ENCODE results near the gene GKN2. TPM values are rescaled to one million over a fixed set of nuclear protein-coding genes. Genes with fewer than 3 reads are reported as not detected.

GKN2 gene, protein sequence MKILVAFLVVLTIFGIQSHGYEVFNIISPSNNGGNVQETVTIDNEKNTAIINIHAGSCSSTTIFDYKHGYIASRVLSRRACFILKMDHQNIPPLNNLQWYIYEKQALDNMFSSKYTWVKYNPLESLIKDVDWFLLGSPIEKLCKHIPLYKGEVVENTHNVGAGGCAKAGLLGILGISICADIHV
- polyA plus RNA-seq (2013, experiment 1 of 2) = not detected
- 0.40 TPM for polyA plus RNA-seq (2013, experiment 2 of 2)

DNA sequence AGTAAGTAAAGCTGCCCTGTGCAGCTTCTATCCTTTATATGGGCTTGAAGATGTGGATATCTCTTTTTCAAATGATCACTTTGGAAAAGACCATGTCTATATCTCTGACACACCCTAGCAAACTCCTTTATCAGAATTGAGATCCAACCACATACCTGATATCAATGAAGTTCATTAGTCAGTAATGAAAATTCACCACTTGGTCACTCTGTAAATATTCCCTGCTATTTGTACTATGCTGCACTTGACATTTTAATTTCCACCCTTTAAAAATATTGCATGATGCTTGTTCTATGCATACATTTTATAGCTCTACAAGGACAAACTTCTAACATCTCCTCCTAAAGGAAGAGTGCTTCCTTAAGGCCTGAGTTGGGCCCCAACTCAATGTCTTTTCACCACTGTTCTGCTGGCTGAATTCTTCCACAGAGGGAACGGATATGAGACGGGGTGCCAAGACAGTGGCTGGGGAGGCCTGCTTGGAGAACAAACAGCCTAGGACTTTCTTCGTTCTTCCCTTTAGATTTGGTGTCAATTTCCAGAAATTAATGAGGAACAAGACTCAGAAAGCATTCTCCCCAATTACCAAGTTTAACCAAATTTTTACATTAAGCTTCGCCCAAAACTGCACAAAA lies at the start of gene GKN2:
Gene GKN2 (minus strand): TSS at position 7 of the 635 bp plus-strand sequence. CDS start 32 bp downstream, outside the sequence.
- Histone ChIP-seq H3K27ac (ENCODE audit: low read depth, low read length, severe bottlenecking) (no peak within 1 kb of the TSS), H3K9me3 (ENCODE audit: control insufficient read depth, low read length) (peaks cover 2% of the 10 kb centered on the region), H3K4me3 (ENCODE audit: extremely low read depth, insufficient read depth, low read length, poor library complexity, severe bottlenecking) (no peak within 1 kb of the TSS), H3K4me1 (ENCODE audit: control insufficient read depth, insufficient read depth, low read length, poor library complexity, severe bottlenecking) (no peaks in the 10 kb centered on the region), H3K36me3 (ENCODE audit: control insufficient read depth, insufficient read depth, low read length) (no peaks in the 10 kb centered on the region)
- WGBS, 2 experiments (ENCODE audit: insufficient coverage in 2 of 2) = 93 to 100% methylated on average over 3 of the region's 4 CpGs

DNA sequence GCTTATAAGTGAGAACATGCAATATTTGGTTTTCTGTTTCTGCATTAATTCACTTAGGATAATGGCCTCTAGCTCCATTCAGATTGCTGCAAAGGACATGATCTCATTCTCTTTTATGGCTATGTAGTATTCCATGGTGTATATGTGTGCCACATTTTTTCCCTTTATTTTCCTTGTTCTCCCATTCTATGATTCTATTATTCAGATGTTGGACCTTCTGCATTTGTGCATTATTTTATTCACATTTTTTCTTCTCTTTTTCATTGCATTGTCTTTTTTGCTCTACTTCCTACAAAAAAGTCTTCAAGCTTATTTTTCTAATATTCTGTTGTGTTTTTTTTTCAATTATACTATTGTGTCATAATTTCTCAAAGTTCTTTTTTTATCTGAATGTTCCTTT lies 49.2 kb upstream of the GKN2 start:
- Histone ChIP-seq H3K9me3 (ENCODE audit: control insufficient read depth, low read length) (no peaks in the 10 kb centered on the region), H3K4me1 (ENCODE audit: control insufficient read depth, insufficient read depth, low read length, poor library complexity, severe bottlenecking) (no peaks in the 10 kb centered on the region), H3K36me3 (ENCODE audit: control insufficient read depth, insufficient read depth, low read length) (no peaks in the 10 kb centered on the region), H3K4me3 (ENCODE audit: extremely low read depth, insufficient read depth, low read length, poor library complexity, severe bottlenecking) (no peak overlapping the region), H3K27ac (ENCODE audit: low read depth, low read length, severe bottlenecking) (no peak overlapping the region)

DNA sequence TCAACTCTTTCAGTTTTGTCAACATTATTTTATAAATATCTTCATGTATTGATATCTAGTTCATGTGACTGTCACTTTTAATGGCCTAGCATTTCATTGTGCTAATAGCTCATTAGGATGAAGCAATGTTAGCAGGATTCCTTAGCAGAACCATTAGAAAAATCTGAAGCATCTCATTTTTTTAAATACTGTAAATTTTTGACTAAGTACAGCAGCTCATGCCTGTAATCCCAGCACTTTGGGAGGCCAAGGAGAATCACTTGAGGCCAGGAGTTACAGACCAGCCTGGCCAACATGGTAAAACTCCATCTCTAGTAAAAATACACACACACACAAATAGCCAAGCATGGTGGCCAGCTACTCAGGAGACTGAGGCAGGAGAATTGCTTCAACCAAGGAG lies 44.7 kb upstream of the GKN2 start:
- H3K27ac ChIP-seq (ENCODE audit: low read depth, low read length, severe bottlenecking) = no peak overlapping the region
- no peak overlapping the region for H3K4me3 ChIP-seq (ENCODE audit: extremely low read depth, insufficient read depth, low read length, poor library complexity, severe bottlenecking)
- no peaks in the 10 kb centered on the region for H3K9me3 ChIP-seq (ENCODE audit: control insufficient read depth, low read length)
- no peaks in the 10 kb centered on the region for H3K36me3 ChIP-seq (ENCODE audit: control insufficient read depth, insufficient read depth, low read length)
- H3K4me1 ChIP-seq (ENCODE audit: control insufficient read depth, insufficient read depth, low read length, poor library complexity, severe bottlenecking) = no peaks in the 10 kb centered on the region

DNA sequence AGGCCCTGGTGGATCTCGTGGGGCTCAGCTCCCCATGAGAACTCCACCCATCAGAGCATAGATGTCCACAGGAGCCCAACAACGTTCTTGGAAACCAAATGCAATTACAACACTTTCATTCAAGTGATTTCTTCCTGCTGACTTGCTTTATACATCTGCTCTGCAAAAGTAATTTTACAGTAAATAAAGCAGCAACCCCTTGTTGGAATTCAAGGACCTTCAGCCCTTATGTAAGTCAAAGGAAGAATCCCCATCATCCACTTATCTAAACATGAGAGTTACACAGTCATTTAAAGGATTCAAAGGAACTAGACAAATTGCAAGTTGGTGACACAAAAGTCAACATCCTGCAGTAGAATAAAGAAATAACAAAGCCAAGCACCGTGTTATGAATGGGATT lies 43.2 kb upstream of the GKN2 start:
- H3K27ac ChIP-seq (ENCODE audit: low read depth, low read length, severe bottlenecking) = no peak overlapping the region
- no peaks in the 10 kb centered on the region for H3K9me3 ChIP-seq (ENCODE audit: control insufficient read depth, low read length)
- no peak overlapping the region for H3K4me3 ChIP-seq (ENCODE audit: extremely low read depth, insufficient read depth, low read length, poor library complexity, severe bottlenecking)
- 81% methylated on average over 3 of the region's 3 CpGs; no CpG with 5 or more reads in 1 of the 2 experiments for WGBS, 2 experiments (ENCODE audit: insufficient coverage in 2 of 2)
- no peaks in the 10 kb centered on the region for H3K36me3 ChIP-seq (ENCODE audit: control insufficient read depth, insufficient read depth, low read length)
- H3K4me1 ChIP-seq (ENCODE audit: control insufficient read depth, insufficient read depth, low read length, poor library complexity, severe bottlenecking) = no peaks in the 10 kb centered on the region

DNA sequence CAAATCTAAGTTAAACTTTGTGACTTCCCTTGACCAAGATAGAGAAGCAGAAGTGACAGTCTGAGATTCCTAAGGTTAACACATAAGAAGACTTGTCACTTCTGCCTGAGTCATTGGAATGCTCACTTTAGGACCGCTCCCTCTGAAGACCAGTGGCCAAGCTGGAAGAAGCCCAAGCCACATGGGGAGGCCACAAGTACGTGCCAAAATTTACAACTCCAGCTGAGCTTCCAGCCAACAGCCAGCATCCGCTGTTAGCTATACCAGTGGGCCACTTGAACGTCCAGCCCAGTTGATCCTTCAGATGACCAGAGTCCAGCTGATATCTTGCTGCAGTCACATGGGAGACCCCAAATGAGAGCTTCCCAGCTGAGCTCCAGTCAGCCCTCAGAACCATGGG lies 42.2 kb upstream of the GKN2 start:
- H3K4me3 ChIP-seq (ENCODE audit: extremely low read depth, insufficient read depth, low read length, poor library complexity, severe bottlenecking) = no peak overlapping the region
- no peaks in the 10 kb centered on the region for H3K4me1 ChIP-seq (ENCODE audit: control insufficient read depth, insufficient read depth, low read length, poor library complexity, severe bottlenecking)
- H3K36me3 ChIP-seq (ENCODE audit: control insufficient read depth, insufficient read depth, low read length) = no peaks in the 10 kb centered on the region
- H3K27ac ChIP-seq (ENCODE audit: low read depth, low read length, severe bottlenecking) = no peak overlapping the region
- H3K9me3 ChIP-seq (ENCODE audit: control insufficient read depth, low read length) = no peaks in the 10 kb centered on the region
- WGBS, 2 experiments (ENCODE audit: insufficient coverage in 2 of 2) = 79 to 93% methylated on average over 4 of the region's 4 CpGs

DNA sequence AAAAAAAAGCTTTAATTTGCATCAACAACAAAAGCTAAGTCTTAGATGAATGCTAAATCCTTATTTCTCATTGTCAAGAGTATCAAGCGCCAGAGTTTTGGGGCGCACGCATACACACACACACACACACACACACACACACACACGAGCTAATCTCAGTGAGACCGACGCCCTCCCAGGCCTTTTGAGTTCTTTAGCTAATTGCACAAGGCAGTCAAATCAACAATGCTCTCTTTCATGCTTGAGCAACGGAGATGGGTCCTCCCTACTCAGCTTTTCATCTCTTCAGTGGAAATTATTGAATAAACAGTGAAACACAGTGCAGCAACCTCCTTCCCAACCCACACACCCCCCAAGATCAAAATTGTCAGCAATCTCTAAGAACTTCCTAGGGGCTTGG lies 41.0 kb upstream of the GKN2 start:
- 92 to 100% methylated on average over 4 to 7 of the region's 7 CpGs for WGBS, 2 experiments (ENCODE audit: insufficient coverage in 2 of 2)
- Histone ChIP-seq H3K9me3 (ENCODE audit: control insufficient read depth, low read length) (no peaks in the 10 kb centered on the region), H3K27ac (ENCODE audit: low read depth, low read length, severe bottlenecking) (no peak overlapping the region)

DNA sequence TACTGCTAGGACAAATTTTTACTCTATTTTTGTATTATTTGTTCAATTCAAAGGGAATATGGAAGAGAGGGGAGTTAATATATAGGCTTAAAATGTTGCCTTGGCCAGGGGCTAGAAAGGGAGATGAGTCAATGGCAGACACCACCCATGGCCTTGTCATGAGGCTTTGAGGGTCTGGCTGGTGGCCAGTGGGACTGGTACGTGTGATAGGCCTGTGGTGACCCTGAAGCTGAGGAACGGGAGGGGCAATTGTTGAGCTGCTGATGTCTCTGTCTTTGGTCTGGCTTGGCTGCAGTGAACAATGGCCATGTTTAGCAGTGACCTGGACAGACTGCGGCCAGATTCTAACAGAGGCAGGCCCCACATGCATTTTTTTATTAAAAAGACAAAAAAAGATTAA lies 40.2 kb upstream of the GKN2 start:
- Histone ChIP-seq H3K9me3 (ENCODE audit: control insufficient read depth, low read length) (no peaks in the 10 kb centered on the region), H3K36me3 (ENCODE audit: control insufficient read depth, insufficient read depth, low read length) (no peaks in the 10 kb centered on the region), H3K4me3 (ENCODE audit: extremely low read depth, insufficient read depth, low read length, poor library complexity, severe bottlenecking) (no peak overlapping the region), H3K27ac (ENCODE audit: low read depth, low read length, severe bottlenecking) (no peak overlapping the region), H3K4me1 (ENCODE audit: control insufficient read depth, insufficient read depth, low read length, poor library complexity, severe bottlenecking) (no peaks in the 10 kb centered on the region)
- WGBS, 2 experiments (ENCODE audit: insufficient coverage in 2 of 2) = 83 to 100% methylated on average over 2 of the region's 3 CpGs

More for the DNA sequence above, 41.0 kb upstream of the GKN2 start:
- Histone ChIP-seq H3K36me3 (ENCODE audit: control insufficient read depth, insufficient read depth, low read length) (no peaks in the 10 kb centered on the region), H3K4me3 (ENCODE audit: extremely low read depth, insufficient read depth, low read length, poor library complexity, severe bottlenecking) (no peak overlapping the region), H3K4me1 (ENCODE audit: control insufficient read depth, insufficient read depth, low read length, poor library complexity, severe bottlenecking) (no peaks in the 10 kb centered on the region)

DNA sequence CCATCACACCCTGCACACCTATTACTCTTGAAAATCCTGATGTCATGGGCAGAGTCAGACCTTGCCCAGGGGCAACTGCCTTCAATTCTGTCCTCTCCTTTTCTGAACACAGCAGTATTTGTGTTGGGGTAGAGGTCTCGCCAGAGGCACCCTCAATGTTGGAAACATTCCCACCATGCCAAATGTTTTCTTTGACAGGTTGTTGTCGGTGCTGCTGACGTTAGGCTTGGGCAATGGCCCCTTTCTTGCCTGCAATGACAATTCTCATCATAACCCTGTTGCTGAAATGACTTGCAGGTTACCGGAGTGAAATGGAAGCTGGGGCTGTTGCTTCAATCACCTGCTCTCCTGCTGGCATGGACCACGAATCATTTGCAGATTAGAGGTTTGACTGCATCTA lies 39.6 kb upstream of the GKN2 start:
- WGBS, 2 experiments (ENCODE audit: insufficient coverage in 2 of 2) = 93 to 95% methylated on average over 4 to 5 of the region's 5 CpGs
- Histone ChIP-seq H3K9me3 (ENCODE audit: control insufficient read depth, low read length) (no peaks in the 10 kb centered on the region), H3K27ac (ENCODE audit: low read depth, low read length, severe bottlenecking) (no peak overlapping the region), H3K4me3 (ENCODE audit: extremely low read depth, insufficient read depth, low read length, poor library complexity, severe bottlenecking) (no peak overlapping the region), H3K36me3 (ENCODE audit: control insufficient read depth, insufficient read depth, low read length) (no peaks in the 10 kb centered on the region), H3K4me1 (ENCODE audit: control insufficient read depth, insufficient read depth, low read length, poor library complexity, severe bottlenecking) (no peaks in the 10 kb centered on the region)

DNA sequence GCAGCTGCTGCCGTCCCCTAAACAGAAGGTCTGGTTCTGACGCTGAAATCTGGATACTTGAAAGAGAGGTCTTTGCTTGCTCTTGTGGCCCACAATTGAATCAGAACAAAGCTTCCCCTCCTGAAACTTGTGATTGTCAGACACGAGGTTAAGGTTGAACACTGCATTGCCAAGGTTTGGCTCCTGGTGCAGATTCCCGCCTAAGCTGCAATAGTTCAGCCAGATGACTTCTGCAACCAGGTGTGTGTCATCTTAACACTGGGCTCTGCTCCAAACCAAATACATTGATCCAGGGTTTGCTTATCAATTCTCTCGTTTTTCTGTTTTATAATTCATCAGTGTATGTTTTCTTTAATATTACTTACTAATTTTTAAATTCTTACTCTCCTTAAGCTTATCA lies 36.3 kb upstream of the GKN2 start:
- no peak overlapping the region for H3K4me3 ChIP-seq (ENCODE audit: extremely low read depth, insufficient read depth, low read length, poor library complexity, severe bottlenecking)
- H3K4me1 ChIP-seq (ENCODE audit: control insufficient read depth, insufficient read depth, low read length, poor library complexity, severe bottlenecking) = no peaks in the 10 kb centered on the region
- no peaks in the 10 kb centered on the region for H3K9me3 ChIP-seq (ENCODE audit: control insufficient read depth, low read length)
- no peaks in the 10 kb centered on the region for H3K36me3 ChIP-seq (ENCODE audit: control insufficient read depth, insufficient read depth, low read length)
- 87 to 91% methylated on average over 4 of the region's 5 CpGs for WGBS, 2 experiments (ENCODE audit: insufficient coverage in 2 of 2)
- H3K27ac ChIP-seq (ENCODE audit: low read depth, low read length, severe bottlenecking) = no peak overlapping the region

DNA sequence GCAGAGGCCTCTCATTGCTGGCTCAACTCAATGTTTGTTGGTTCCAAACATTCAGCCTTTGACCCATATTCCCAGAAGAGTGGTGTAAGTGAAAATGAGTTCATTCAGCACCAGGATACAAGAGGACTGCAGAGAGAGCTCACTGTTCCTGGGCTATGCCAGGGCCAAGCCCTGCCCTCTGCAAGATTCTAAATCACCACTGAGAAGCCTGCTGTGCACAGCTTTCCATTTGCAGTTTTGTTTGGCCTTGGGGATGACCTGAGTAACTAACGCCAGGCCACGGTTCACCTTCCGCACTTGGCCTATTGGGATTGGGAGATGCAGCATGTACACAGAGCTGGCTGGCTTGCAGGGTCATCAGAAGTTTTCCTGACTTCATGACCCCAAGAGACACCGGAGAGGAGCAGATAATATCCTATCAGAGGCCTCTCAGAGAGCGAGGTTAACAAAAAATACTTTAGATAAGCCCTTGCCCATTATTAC lies 34.4 kb upstream of the GKN2 start:
- WGBS, 2 experiments (ENCODE audit: insufficient coverage in 2 of 2) = 95 to 100% methylated on average over 3 to 4 of the region's 5 CpGs
- Histone ChIP-seq H3K27ac (ENCODE audit: low read depth, low read length, severe bottlenecking) (no peak overlapping the region), H3K9me3 (ENCODE audit: control insufficient read depth, low read length) (no peaks in the 10 kb centered on the region), H3K36me3 (ENCODE audit: control insufficient read depth, insufficient read depth, low read length) (no peaks in the 10 kb centered on the region), H3K4me3 (ENCODE audit: extremely low read depth, insufficient read depth, low read length, poor library complexity, severe bottlenecking) (no peak overlapping the region), H3K4me1 (ENCODE audit: control insufficient read depth, insufficient read depth, low read length, poor library complexity, severe bottlenecking) (no peaks in the 10 kb centered on the region)

DNA sequence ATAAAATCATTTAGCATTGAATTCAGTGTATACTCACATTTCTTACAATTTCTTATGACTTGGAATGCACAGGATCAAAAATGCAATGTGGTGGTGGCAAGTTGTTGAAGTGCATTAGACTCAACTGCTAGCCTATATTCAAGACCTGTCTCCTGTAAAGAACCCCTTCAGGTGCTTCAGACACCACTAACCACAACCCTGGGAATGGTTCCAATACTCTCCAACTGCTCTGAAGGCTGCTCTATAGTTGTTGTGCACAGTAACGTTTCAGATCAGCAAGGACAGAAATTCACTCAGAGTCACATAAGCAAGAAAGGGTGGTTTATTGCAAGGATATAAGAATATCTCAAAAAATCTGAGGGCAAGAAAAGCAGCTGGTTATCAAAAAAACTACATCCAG lies 28.3 kb upstream of the GKN2 start:
- no peaks in the 10 kb centered on the region for H3K4me1 ChIP-seq (ENCODE audit: control insufficient read depth, insufficient read depth, low read length, poor library complexity, severe bottlenecking)
- no peaks in the 10 kb centered on the region for H3K36me3 ChIP-seq (ENCODE audit: control insufficient read depth, insufficient read depth, low read length)
- no peak overlapping the region for H3K4me3 ChIP-seq (ENCODE audit: extremely low read depth, insufficient read depth, low read length, poor library complexity, severe bottlenecking)
- WGBS, 2 experiments (ENCODE audit: insufficient coverage in 2 of 2) = 100% methylated on average over 1 of the region's 1 CpG
- H3K27ac ChIP-seq (ENCODE audit: low read depth, low read length, severe bottlenecking) = no peak overlapping the region
- H3K9me3 ChIP-seq (ENCODE audit: control insufficient read depth, low read length) = no peaks in the 10 kb centered on the region
